GM12878 (cell line): ENCODE measurements around the gene PSMB10. TPM values are rescaled to one million over a fixed set of nuclear protein-coding genes. Genes with fewer than 3 reads are reported as not detected.

Source experiments
- ASH2L ChIP-seq: fragments of 300-600, 200-600 bp; sonication (generic); IDR thresholded peaks from 2 replicates; pipeline ENCODE4 v1.6.1; 2017; ENCODE audit warnings: low read depth, mild to moderate bottlenecking, borderline replicate concordance
- BCL11A ChIP-seq: IDR thresholded peaks from 2 replicates; pipeline ENCODE4 v1.6.1; 2011; ENCODE audit warnings: low read depth, low read length
- CEBPB ChIP-seq, 2 experiments: fragments of 150-350 bp in 1 of 2; IDR thresholded peaks; 2 replicates each; pipeline ENCODE4 v1.6.1; 2012 to 2014; ENCODE audit warnings: low read depth in 2 of 2, low read length in 2 of 2, borderline replicate concordance in 1 of 2, inconsistent platforms in 1 of 2
- EGR1 ChIP-seq, 2 experiments: IDR thresholded peaks; 1 replicate in 1 of 2; 2 replicates in 1 of 2; pipeline ENCODE4 v1.6.1; 2011 to 2012; ENCODE audit warnings: low read depth in 2 of 2, low read length in 2 of 2, borderline replicate concordance in 1 of 2, mild to moderate bottlenecking in 1 of 2, moderate library complexity in 1 of 2
- EZH2 ChIP-seq: IDR thresholded peaks from 2 replicates; pipeline ENCODE4 v1.6.1; 2012; ENCODE audit warnings: low read depth, mild to moderate bottlenecking, control low read depth, inconsistent platforms, low read length, borderline replicate concordance; ENCODE audit not compliant: control insufficient read depth
- IKZF2 ChIP-seq, 2 experiments: fragments of 450-650 bp; IDR thresholded peaks; 2 replicates each; pipeline ENCODE4 v1.6.1; 2017; ENCODE audit warnings: mild to moderate bottlenecking in 2 of 2, moderate library complexity in 2 of 2
- JUND ChIP-seq: IDR thresholded peaks from 2 replicates; pipeline ENCODE4 v1.6.1; 2012; ENCODE audit warnings: low read depth, mild to moderate bottlenecking, low read length, improper control_type of control experiment, moderate library complexity
- KAT2A ChIP-seq: conservative IDR thresholded peaks from 2 replicates; pipeline ENCODE4 v1.6.1; 2011; ENCODE audit warnings: low read depth, low read length; ENCODE audit not compliant: control insufficient read depth
- KLF5 ChIP-seq: fragments of 450-650 bp; IDR thresholded peaks from 2 replicates; pipeline ENCODE4 v1.6.1; 2014; ENCODE audit warnings: mild to moderate bottlenecking; ENCODE audit not compliant: partially characterized antibody
- MXI1 ChIP-seq: fragments of 150-350 bp; IDR thresholded peaks from 2 replicates; pipeline ENCODE4 v1.6.1; 2011; ENCODE audit warnings: low read depth, mild to moderate bottlenecking, inconsistent platforms, low read length, improper control_type of control experiment
- POLR2AphosphoS5 ChIP-seq: IDR thresholded peaks from 2 replicates; pipeline ENCODE4 v1.6.1; 2011; ENCODE audit warnings: mild to moderate bottlenecking, low read length, inconsistent platforms
- RUNX3 ChIP-seq: IDR thresholded peaks from 2 replicates; pipeline ENCODE4 v1.6.1; 2012; ENCODE audit warnings: low read length, inconsistent platforms
- SMAD5 ChIP-seq: IDR thresholded peaks from 2 replicates; pipeline ENCODE4 v1.6.1; 2016; ENCODE audit warnings: antibody characterized with exemption, low read depth
- TARDBP ChIP-seq: IDR thresholded peaks from 2 replicates; pipeline ENCODE4 v1.6.1; 2016; ENCODE audit warnings: borderline replicate concordance
- WRNIP1 ChIP-seq: IDR thresholded peaks from 2 replicates; pipeline ENCODE4 v1.6.1; 2011; ENCODE audit warnings: low read depth, low read length, improper control_type of control experiment, borderline replicate concordance
- YBX1 ChIP-seq: fragments of 450-650 bp; IDR thresholded peaks from 2 replicates; pipeline ENCODE4 v1.6.1; 2016; ENCODE audit warnings: antibody characterized with exemption
- ZNF24 ChIP-seq: fragments of 450-650 bp; IDR thresholded peaks from 2 replicates; pipeline ENCODE4 v1.6.1; 2017; ENCODE audit warnings: antibody characterized with exemption, mild to moderate bottlenecking
- polyA plus RNA-seq, 11 experiments: library from polyadenylated mRNA; depleted of rRNA in 4 of 11; unstranded in 6 of 11; stranded (reverse) in 5 of 11; fragments of >200 nt; fragmentation: Nextera tagmentation in 4 of 11; fragmentation: Illumina TruSeq in 1 of 11; extraction: Ambion mirVana in 4 of 11; extraction: Trizol in 1 of 11; gene quantifications; 1 replicate in 1 of 11; 2 replicates in 10 of 11; pipeline versions ENCODE4 v1.2.1 to v1.2.3, GENCODE V29; 2011 to 2016; ENCODE audit warnings: inconsistent platforms in 2 of 11, missing spikeins in 2 of 11, low read depth in 1 of 11
- total RNA-seq, 4 experiments: library from RNA; depleted of rRNA in 3 of 4; stranded (reverse); fragments of >200 nt in 3 of 4; fragmentation: Illumina TruSeq in 1 of 4; extraction: Trizol in 1 of 4; gene quantifications; 2 replicates each; pipeline versions ENCODE4 v1.2.1 to v1.2.3, GENCODE V29; 2013 to 2021
- TF ChIP-seq, protein P1 (sequence below): fragments of 450-650 bp; IDR thresholded peaks from 2 replicates; pipeline ENCODE4 v1.6.1; 2016; ENCODE audit warnings: mild to moderate bottlenecking
- TF ChIP-seq, protein P2 (sequence below): IDR thresholded peaks from 2 replicates; pipeline ENCODE4 v1.6.1; 2012; ENCODE audit warnings: low read depth, low read length, improper control_type of control experiment
- TF ChIP-seq, protein P3 (sequence below): fragments of 450-650 bp; IDR thresholded peaks from 2 replicates; pipeline ENCODE4 v1.6.1; 2017; ENCODE audit warnings: borderline replicate concordance
- TF ChIP-seq, protein P4 (sequence below): fragments of 450-650 bp; IDR thresholded peaks from 2 replicates; pipeline ENCODE4 v1.6.1; 2016; ENCODE audit warnings: mild to moderate bottlenecking, moderate library complexity, borderline replicate concordance
- TF ChIP-seq, protein P5 (sequence below): IDR thresholded peaks from 2 replicates; pipeline ENCODE4 v1.6.1; 2012; ENCODE audit warnings: low read depth, low read length, improper control_type of control experiment

The PSMB10 gene
- total and polyA plus RNA-seq, 10 of the 15 experiments (the other 5 are each of a cell fraction or from before 2014, with no cell fraction given), result 24.1 to 308 (median 151) TPM

DNA sequence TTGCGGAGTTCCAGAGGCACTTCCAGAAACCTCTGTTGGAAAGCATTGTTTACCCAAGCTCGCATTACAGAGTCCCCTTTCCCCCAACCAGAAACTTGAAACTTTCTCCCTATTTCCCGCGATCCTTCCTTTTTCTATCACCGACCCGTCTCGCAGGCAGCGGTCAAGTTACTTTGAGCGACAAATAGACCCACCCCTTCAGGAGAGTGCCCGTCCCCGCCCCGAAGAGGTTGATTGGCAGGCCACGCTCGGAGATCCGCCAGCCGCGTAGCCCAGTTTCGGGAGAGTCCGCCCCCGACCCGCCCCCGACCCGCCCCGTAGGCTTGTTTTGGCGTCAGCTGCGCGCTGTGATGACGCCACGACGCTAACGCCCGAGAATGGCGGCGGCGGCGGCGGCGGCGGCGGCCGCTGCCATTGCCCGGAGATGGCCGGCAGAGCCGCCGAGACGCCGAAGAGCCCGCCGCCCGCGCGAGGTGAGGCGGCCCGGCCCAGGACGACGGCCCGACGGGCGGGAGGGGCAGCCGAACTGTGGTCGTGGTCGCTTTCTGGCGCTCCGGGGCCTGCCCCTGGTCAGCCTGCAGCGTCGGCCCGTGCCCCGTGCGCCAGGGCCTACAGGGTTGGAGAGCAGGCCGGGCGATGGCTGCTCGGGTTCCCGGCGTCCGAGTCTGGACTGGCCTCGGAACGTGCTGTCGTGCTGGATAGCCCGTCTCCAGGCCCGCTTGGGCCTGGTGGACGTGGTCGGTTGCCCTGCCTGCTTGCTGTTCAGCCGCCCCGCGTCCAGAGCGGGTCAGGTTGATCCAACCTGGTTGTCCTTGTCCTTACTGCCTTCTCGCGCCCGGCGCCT is 43.5 kb downstream of the PSMB10 start, which contains the start of gene PSKH1 (continued):
- TF ChIP-seq MXI1 (no peak), SMAD5 (no peak), IKZF2 (IDR thresholded peaks at IDR 0.05) (no peak), CEBPB (IDR thresholded peaks at IDR 0.05; ENCODE audit: borderline replicate concordance in 1 of 2, low read depth in 2 of 2, low read length in 2 of 2) (no peak), KAT2A (no peak), POLR2AphosphoS5 (no peak; the same call in 1 of the 2 replicates), YBX1 (no peak), EGR1 (IDR thresholded peaks at IDR 0.05; ENCODE audit: borderline replicate concordance in 1 of 2, low read depth in 2 of 2, low read length in 2 of 2) (peak in 1 of 2 experiments; percentile 72; a peak in 2 of 3 replicates), ASH2L (peak; percentile 55; the same call in 1 of the 2 replicates), TARDBP (no peak), JUND (no peak), WRNIP1 (no peak), RUNX3 (no peak), ZNF24 (no peak), EZH2 (no peak), KLF5 (no peak), BCL11A (no peak)
- TF ChIP-seq, protein P1, sequence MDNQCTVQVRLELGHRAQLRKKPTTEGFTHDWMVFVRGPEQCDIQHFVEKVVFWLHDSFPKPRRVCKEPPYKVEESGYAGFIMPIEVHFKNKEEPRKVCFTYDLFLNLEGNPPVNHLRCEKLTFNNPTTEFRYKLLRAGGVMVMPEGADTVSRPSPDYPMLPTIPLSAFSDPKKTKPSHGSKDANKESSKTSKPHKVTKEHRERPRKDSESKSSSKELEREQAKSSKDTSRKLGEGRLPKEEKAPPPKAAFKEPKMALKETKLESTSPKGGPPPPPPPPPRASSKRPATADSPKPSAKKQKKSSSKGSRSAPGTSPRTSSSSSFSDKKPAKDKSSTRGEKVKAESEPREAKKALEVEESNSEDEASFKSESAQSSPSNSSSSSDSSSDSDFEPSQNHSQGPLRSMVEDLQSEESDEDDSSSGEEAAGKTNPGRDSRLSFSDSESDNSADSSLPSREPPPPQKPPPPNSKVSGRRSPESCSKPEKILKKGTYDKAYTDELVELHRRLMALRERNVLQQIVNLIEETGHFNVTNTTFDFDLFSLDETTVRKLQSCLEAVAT, result no peak
- TF ChIP-seq, protein P2, sequence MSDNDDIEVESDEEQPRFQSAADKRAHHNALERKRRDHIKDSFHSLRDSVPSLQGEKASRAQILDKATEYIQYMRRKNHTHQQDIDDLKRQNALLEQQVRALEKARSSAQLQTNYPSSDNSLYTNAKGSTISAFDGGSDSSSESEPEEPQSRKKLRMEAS, result no peak
- TF ChIP-seq, protein P3, sequence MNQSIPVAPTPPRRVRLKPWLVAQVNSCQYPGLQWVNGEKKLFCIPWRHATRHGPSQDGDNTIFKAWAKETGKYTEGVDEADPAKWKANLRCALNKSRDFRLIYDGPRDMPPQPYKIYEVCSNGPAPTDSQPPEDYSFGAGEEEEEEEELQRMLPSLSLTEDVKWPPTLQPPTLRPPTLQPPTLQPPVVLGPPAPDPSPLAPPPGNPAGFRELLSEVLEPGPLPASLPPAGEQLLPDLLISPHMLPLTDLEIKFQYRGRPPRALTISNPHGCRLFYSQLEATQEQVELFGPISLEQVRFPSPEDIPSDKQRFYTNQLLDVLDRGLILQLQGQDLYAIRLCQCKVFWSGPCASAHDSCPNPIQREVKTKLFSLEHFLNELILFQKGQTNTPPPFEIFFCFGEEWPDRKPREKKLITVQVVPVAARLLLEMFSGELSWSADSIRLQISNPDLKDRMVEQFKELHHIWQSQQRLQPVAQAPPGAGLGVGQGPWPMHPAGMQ, result no peak
- TF ChIP-seq, protein P4, sequence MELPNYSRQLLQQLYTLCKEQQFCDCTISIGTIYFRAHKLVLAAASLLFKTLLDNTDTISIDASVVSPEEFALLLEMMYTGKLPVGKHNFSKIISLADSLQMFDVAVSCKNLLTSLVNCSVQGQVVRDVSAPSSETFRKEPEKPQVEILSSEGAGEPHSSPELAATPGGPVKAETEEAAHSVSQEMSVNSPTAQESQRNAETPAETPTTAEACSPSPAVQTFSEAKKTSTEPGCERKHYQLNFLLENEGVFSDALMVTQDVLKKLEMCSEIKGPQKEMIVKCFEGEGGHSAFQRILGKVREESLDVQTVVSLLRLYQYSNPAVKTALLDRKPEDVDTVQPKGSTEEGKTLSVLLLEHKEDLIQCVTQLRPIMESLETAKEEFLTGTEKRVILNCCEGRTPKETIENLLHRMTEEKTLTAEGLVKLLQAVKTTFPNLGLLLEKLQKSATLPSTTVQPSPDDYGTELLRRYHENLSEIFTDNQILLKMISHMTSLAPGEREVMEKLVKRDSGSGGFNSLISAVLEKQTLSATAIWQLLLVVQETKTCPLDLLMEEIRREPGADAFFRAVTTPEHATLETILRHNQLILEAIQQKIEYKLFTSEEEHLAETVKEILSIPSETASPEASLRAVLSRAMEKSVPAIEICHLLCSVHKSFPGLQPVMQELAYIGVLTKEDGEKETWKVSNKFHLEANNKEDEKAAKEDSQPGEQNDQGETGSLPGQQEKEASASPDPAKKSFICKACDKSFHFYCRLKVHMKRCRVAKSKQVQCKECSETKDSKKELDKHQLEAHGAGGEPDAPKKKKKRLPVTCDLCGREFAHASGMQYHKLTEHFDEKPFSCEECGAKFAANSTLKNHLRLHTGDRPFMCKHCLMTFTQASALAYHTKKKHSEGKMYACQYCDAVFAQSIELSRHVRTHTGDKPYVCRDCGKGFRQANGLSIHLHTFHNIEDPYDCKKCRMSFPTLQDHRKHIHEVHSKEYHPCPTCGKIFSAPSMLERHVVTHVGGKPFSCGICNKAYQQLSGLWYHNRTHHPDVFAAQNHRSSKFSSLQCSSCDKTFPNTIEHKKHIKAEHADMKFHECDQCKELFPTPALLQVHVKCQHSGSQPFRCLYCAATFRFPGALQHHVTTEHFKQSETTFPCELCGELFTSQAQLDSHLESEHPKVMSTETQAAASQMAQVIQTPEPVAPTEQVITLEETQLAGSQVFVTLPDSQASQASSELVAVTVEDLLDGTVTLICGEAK, result no peak
- TF ChIP-seq, protein P5, sequence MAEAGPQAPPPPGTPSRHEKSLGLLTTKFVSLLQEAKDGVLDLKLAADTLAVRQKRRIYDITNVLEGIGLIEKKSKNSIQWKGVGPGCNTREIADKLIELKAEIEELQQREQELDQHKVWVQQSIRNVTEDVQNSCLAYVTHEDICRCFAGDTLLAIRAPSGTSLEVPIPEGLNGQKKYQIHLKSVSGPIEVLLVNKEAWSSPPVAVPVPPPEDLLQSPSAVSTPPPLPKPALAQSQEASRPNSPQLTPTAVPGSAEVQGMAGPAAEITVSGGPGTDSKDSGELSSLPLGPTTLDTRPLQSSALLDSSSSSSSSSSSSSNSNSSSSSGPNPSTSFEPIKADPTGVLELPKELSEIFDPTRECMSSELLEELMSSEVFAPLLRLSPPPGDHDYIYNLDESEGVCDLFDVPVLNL, result no peak
